NCI-H748 treated with DMSO at 0.1 percent for 48 hours (cell line): ENCODE measurements around the gene ITGA2B.
A peak's percentile ranks its signal among the peaks of the same experiment; 100 is the strongest.
"Not testable (repeated sequence)": the region's sequence is repeated elsewhere in the genome, so short reads cannot be mapped to it uniquely, and the experiment has no call there.

Experiments
- DNase-seq: peaks from one replicate; lab custom pipeline; 2025; lab: John Stamatoyannopoulos, UW

Gene ITGA2B

GRCh38 chr17:44329516-44329915 lies 59.9 kb downstream of the ITGA2B start:
- DNase-seq: not testable (repeated sequence)

- DNase-seq: no peak
Measured at GRCh38 chr17:44327715-44328449, 61.6 kb downstream of the ITGA2B start.

GRCh38 chr17:44326861-44327444 lies 62.5 kb downstream of the ITGA2B start:
- DNase-seq: peak; percentile 88

- DNase-seq: peak; percentile 73
Measured at GRCh38 chr17:44324571-44325275, 64.7 kb downstream of the ITGA2B start, which contains the start of gene SLC25A39. Gene SLC25A39, minus strand, starts transcription at chr17:44324823. Its CDS starts 1,261 bp downstream, at chr17:44323562.

- DNase-seq: no peak
Measured at GRCh38 chr17:44324092-44324570, 65.3 kb downstream of the ITGA2B start.

- DNase-seq: no peak
Measured at GRCh38 chr17:44323359-44324091, 65.9 kb downstream of the ITGA2B start.

- no peak for DNase-seq
Measured at GRCh38 chr17:44322236-44322895, 67.1 kb downstream of the ITGA2B start.
